HepG2 (cell line): ENCODE data around the gene FCHO1. TPM values are rescaled to one million over a fixed set of nuclear protein-coding genes. Genes with fewer than 3 reads are reported as not detected.

ENCODE experiments used
- AKAP8 ChIP-seq: sonication (generic); formaldehyde crosslinking; IDR thresholded peaks from 2 replicates; pipeline ENCODE4 v1.5.1; 2020; ENCODE audit warnings: mild to moderate bottlenecking, missing genetic modification reagents
- CSRNP1 ChIP-seq: sonication (generic); formaldehyde crosslinking; IDR thresholded peaks from 2 replicates; pipeline ENCODE4 v1.8.1; 2023; ENCODE audit warnings: mild to moderate bottlenecking, missing genetic modification reagents
- ESRRA ChIP-seq: sonication (generic); formaldehyde crosslinking; IDR thresholded peaks from 2 replicates; pipeline ENCODE4 v1.5.1; 2020; ENCODE audit warnings: mild to moderate bottlenecking, low read depth, missing genetic modification reagents
- FIP1L1 ChIP-seq: fragments of 200-400 bp; formaldehyde crosslinking; IDR thresholded peaks from 2 replicates; pipeline ENCODE4 v1.6.1; 2018; ENCODE audit warnings: low read depth, mild to moderate bottlenecking, low read length, moderate library complexity, borderline replicate concordance; ENCODE audit not compliant: insufficient read depth
- GPN1 ChIP-seq: sonication (generic); formaldehyde crosslinking; IDR thresholded peaks from 2 replicates; pipeline ENCODE4 v1.5.1; 2020; ENCODE audit warnings: missing genetic modification reagents, borderline replicate concordance
- GZF1 ChIP-seq: sonication (generic); formaldehyde crosslinking; IDR thresholded peaks from 2 replicates; pipeline ENCODE4 v1.5.1; 2020; ENCODE audit warnings: mild to moderate bottlenecking, missing genetic modification reagents
- HNF4G ChIP-seq, 2 experiments: sonication (generic) in 1 of 2; formaldehyde crosslinking in 1 of 2; IDR thresholded peaks; 2 replicates each; pipeline versions ENCODE4 v1.4.0 to v1.6.1; 2011 to 2020; ENCODE audit warnings: borderline replicate concordance in 2 of 2, low read depth in 2 of 2, mild to moderate bottlenecking in 2 of 2, low read length in 1 of 2, missing genetic modification reagents in 1 of 2, moderate library complexity in 1 of 2
- HNRNPH1 ChIP-seq: fragments of 200-400 bp; formaldehyde crosslinking; optimal IDR thresholded peaks from 2 replicates; pipeline ENCODE3; 2017; ENCODE audit warnings: mild to moderate bottlenecking, low read depth, low read length
- IKZF4 ChIP-seq: sonication (generic); formaldehyde crosslinking; IDR thresholded peaks from 2 replicates; pipeline ENCODE4 v1.5.1; 2020; ENCODE audit warnings: borderline replicate concordance, mild to moderate bottlenecking, low read depth, missing genetic modification reagents; ENCODE audit errors: not compliant biosample characterization
- JUND ChIP-seq: sonication (generic); formaldehyde crosslinking; IDR thresholded peaks from 2 replicates; pipeline ENCODE4 v1.8.0; 2022; ENCODE audit warnings: mild to moderate bottlenecking, missing genetic modification reagents
- KLF12 ChIP-seq: sonication (generic); formaldehyde crosslinking; IDR thresholded peaks from 2 replicates; pipeline ENCODE4 v1.4.0; 2020; ENCODE audit warnings: missing genetic modification reagents, borderline replicate concordance
- MTERF4 ChIP-seq: sonication (generic); formaldehyde crosslinking; IDR thresholded peaks from 2 replicates; pipeline ENCODE4 v1.8.0; 2023; ENCODE audit warnings: mild to moderate bottlenecking, missing genetic modification reagents
- NBN ChIP-seq: fragments of 450-650 bp; conservative IDR thresholded peaks from 2 replicates; pipeline ENCODE4 v1.6.1; 2017
- SIX4 ChIP-seq: sonication (generic); formaldehyde crosslinking; IDR thresholded peaks from 2 replicates; pipeline ENCODE4 v1.4.0; 2020; ENCODE audit warnings: missing genetic modification reagents
- ZC3H4 ChIP-seq: sonication (generic); formaldehyde crosslinking; IDR thresholded peaks from 2 replicates; pipeline ENCODE4 v1.4.0; 2020; ENCODE audit warnings: missing genetic modification reagents, borderline replicate concordance
- ZNF468 ChIP-seq: sonication (generic); formaldehyde crosslinking; IDR thresholded peaks from 2 replicates; pipeline ENCODE4 v1.8.0; 2022; ENCODE audit warnings: mild to moderate bottlenecking, moderate library complexity, missing genetic modification reagents
- ZNF792 ChIP-seq: IDR thresholded peaks from 2 replicates; pipeline ENCODE4 v1.6.1; 2016
- polyA plus RNA-seq, 8 experiments: library from polyadenylated mRNA; depleted of rRNA in 3 of 8; stranded (reverse) in 7 of 8; unstranded in 1 of 8; fragments of >200 nt; fragmentation: Illumina TruSeq in 4 of 8; extraction: Trizol in 4 of 8; gene quantifications; 2 replicates each; pipeline versions ENCODE4 v1.2.1 to v1.2.3, GENCODE V29; 2011 to 2016; ENCODE audit warnings: low read depth in 4 of 8, missing spikeins in 1 of 8, mixed read lengths in 1 of 8; ENCODE audit not compliant: insufficient read depth in 1 of 8
- total RNA-seq, 5 experiments: library from RNA; depleted of rRNA; stranded (reverse); fragments of >200 nt; fragmentation: Illumina TruSeq; extraction: Trizol; gene quantifications; 2 replicates each; pipeline ENCODE4 v1.2.3, GENCODE V29; 2016; ENCODE audit warnings: low read depth in 1 of 5
- TF ChIP-seq, protein P1 (sequence below): sonication (generic); formaldehyde crosslinking; IDR thresholded peaks from 2 replicates; pipeline ENCODE4 v1.5.1; 2020; ENCODE audit warnings: mild to moderate bottlenecking, missing genetic modification reagents, moderate library complexity
- TF ChIP-seq, protein P2 (sequence below): sonication (generic); formaldehyde crosslinking; IDR thresholded peaks from 2 replicates; pipeline ENCODE4 v1.4.0; 2020; ENCODE audit warnings: low read depth, missing genetic modification reagents

Gene FCHO1
- total and polyA plus RNA-seq, 2 of the 13 experiments (the other 11 are each of a cell fraction or from before 2014, with no cell fraction given): 1.3 to 3.1 TPM

GRCh38 chr19:17766543-17767131 lies 15.4 kb downstream of the FCHO1 start (continued):
- TF ChIP-seq NBN (no peak), ZNF468 (CRISPR knock-in tag) (no peak), CSRNP1 (peak; percentile 53; the same call in 1 of the 2 replicates), MTERF4 (no peak), ZC3H4 (no peak), SIX4 (CRISPR knock-in tag) (no peak), ESRRA (peak; percentile 96), AKAP8 (CRISPR knock-in tag) (peak; percentile 62; the same call in 1 of the 2 replicates), KLF12 (CRISPR knock-in tag) (no peak), FIP1L1 (no peak), IKZF4 (no peak), GPN1 (CRISPR knock-in tag) (no peak), HNRNPH1 (no peak), GZF1 (no peak), JUND (CRISPR knock-in tag) (no peak), ZNF792 (CRISPR knock-in tag) (0 out of 2 replicates have a peak, but pooled peaks have one; percentile 13), HNF4G (IDR thresholded peaks at IDR 0.05; ENCODE audit: borderline replicate concordance, low read depth, low read length) (peak; percentile 81), HNF4G (CRISPR knock-in tag; IDR thresholded peaks at IDR 0.05; ENCODE audit: borderline replicate concordance, low read depth) (peak; percentile 17; the same call in 1 of the 2 replicates)
- TF ChIP-seq, protein P1, sequence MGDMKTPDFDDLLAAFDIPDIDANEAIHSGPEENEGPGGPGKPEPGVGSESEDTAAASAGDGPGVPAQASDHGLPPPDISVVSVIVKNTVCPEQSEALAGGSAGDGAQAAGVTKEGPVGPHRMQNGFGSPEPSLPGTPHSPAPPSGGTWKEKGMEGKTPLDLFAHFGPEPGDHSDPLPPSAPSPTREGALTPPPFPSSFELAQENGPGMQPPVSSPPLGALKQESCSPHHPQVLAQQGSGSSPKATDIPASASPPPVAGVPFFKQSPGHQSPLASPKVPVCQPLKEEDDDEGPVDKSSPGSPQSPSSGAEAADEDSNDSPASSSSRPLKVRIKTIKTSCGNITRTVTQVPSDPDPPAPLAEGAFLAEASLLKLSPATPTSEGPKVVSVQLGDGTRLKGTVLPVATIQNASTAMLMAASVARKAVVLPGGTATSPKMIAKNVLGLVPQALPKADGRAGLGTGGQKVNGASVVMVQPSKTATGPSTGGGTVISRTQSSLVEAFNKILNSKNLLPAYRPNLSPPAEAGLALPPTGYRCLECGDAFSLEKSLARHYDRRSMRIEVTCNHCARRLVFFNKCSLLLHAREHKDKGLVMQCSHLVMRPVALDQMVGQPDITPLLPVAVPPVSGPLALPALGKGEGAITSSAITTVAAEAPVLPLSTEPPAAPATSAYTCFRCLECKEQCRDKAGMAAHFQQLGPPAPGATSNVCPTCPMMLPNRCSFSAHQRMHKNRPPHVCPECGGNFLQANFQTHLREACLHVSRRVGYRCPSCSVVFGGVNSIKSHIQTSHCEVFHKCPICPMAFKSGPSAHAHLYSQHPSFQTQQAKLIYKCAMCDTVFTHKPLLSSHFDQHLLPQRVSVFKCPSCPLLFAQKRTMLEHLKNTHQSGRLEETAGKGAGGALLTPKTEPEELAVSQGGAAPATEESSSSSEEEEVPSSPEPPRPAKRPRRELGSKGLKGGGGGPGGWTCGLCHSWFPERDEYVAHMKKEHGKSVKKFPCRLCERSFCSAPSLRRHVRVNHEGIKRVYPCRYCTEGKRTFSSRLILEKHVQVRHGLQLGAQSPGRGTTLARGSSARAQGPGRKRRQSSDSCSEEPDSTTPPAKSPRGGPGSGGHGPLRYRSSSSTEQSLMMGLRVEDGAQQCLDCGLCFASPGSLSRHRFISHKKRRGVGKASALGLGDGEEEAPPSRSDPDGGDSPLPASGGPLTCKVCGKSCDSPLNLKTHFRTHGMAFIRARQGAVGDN: peak; percentile 86
- TF ChIP-seq, protein P2, sequence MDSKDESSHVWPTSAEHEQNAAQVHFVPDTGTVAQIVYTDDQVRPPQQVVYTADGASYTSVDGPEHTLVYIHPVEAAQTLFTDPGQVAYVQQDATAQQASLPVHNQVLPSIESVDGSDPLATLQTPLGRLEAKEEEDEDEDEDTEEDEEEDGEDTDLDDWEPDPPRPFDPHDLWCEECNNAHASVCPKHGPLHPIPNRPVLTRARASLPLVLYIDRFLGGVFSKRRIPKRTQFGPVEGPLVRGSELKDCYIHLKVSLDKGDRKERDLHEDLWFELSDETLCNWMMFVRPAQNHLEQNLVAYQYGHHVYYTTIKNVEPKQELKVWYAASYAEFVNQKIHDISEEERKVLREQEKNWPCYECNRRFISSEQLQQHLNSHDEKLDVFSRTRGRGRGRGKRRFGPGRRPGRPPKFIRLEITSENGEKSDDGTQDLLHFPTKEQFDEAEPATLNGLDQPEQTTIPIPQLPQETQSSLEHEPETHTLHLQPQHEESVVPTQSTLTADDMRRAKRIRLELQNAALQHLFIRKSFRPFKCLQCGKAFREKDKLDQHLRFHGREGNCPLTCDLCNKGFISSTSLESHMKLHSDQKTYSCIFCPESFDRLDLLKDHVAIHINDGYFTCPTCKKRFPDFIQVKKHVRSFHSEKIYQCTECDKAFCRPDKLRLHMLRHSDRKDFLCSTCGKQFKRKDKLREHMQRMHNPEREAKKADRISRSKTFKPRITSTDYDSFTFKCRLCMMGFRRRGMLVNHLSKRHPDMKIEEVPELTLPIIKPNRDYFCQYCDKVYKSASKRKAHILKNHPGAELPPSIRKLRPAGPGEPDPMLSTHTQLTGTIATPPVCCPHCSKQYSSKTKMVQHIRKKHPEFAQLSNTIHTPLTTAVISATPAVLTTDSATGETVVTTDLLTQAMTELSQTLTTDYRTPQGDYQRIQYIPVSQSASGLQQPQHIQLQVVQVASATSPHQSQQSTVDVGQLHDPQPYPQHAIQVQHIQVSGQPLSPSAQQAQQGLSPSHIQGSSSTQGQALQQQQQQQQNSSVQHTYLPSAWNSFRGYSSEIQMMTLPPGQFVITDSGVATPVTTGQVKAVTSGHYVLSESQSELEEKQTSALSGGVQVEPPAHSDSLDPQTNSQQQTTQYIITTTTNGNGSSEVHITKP: no peak
